Activated naive CD8-positive, alpha-beta T cell treated with anti-CD3 and anti-CD28 coated beads, Interleukin-2, amount 10 ng/mL, durations not matched to agents 7 days and 5 days (primary cell): Measurements from ENCODE around the gene SDCCAG8. TPM values are rescaled to one million over a fixed set of nuclear protein-coding genes. Genes with fewer than 3 reads are reported as not detected.

Experiments used
- ATAC-seq: fragments of 150-1000 bp; cut with Tn5 transposase; one replicate; pipeline ENCODE4 v1.10.0; 2021; ENCODE audit warnings: low read depth, moderate library complexity
- POLR2A ChIA-PET: fragments of 350-600 bp; sonication (Branson Sonifier 250); formaldehyde crosslinking; loops from one replicate; lab custom pipeline; 2021; ENCODE audit warnings: antibody characterized with exemption; lab: Charles Lee
- DNase-seq: peaks from one replicate; pipeline ENCODE4 v3.0.0; 2021
- H3K27ac Mint-ChIP-seq: one replicate; pipeline ENCODE4 v1.8.0; 2022; ENCODE audit warnings: mild to moderate bottlenecking, mixed read lengths
- H3K27me3 Mint-ChIP-seq: one replicate; pipeline ENCODE4 v1.8.0; 2022; ENCODE audit warnings: mild to moderate bottlenecking, moderate library complexity, mixed read lengths
- H3K36me3 Mint-ChIP-seq: one replicate; pipeline ENCODE4 v1.8.0; 2021; ENCODE audit warnings: mild to moderate bottlenecking, mixed read lengths
- H3K4me1 Mint-ChIP-seq: one replicate; pipeline ENCODE4 v1.8.0; 2021; ENCODE audit warnings: mixed read lengths
- H3K4me3 Mint-ChIP-seq: one replicate; pipeline ENCODE4 v1.8.0; 2022; ENCODE audit warnings: mild to moderate bottlenecking, moderate library complexity, mixed read lengths
- H3K9me3 Mint-ChIP-seq: one replicate; pipeline ENCODE4 v1.8.0; 2021; ENCODE audit warnings: mixed read lengths
- total RNA-seq, 2 experiments: library from RNA; stranded (reverse); gene quantifications; one replicate each; pipeline ENCODE4 v1.2.3, GENCODE V29; 2021

Gene SDCCAG8
- total RNA-seq, 2 experiments from 2014 or later = 27.3 to 32.7 TPM

DNA sequence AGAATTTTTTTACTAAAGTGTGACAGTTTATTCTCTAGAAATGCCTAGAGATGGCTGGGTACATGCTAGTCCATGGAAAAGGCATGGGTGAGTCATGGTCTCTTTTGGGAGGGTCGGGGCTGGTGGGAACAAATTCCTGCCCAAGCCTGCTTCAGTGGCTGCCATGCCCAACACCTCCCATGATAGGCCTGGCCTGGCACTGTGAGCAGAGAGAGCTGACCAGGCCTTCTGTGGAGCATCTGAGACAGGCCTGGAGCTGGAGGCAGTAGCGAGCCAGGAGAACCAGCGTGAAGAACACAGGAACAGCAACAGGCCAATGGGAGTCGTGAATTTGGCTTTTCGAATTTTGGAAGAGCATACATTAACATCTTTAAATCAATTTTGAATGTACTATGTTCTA, 209.2 kb downstream of the SDCCAG8 start:
- POLR2A ChIA-PET = no interaction called here
- Mint-ChIP-seq H3K4me1 (peaks cover 2% of the 10 kb centered on the region), H3K27ac (no peak overlapping the region), H3K27me3 (no peaks in the 10 kb centered on the region), H3K9me3 (no peaks in the 10 kb centered on the region), H3K36me3 (peaks cover 4% of the 10 kb centered on the region), H3K4me3 (no peak overlapping the region)
- DNase-seq (no peak), ATAC-seq (no peak)

DNA sequence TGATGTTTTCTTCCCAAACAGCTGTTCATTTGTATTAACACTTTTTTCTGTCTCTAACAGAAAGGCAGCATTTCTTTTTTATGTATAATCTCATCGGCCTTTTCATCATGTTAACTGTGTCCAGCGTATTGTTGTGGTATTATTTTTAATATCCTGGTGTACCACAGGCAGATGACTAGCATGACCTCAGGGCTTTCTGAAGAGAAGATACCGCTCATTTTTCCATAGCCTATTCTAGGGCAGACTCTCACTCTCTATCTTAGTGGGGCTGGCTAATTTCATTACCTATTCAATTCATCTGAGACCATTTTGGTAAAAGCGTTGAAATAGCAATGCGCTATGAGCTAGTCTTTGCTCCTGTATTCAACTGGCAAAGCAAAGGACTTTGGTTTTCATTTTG, 209.9 kb downstream of the SDCCAG8 start:
- peaks cover 2% of the 10 kb centered on the region for H3K4me1 Mint-ChIP-seq
- DNase-seq (no peak), ATAC-seq (no peak)
- no peaks in the 10 kb centered on the region for H3K27me3 Mint-ChIP-seq
- no peak overlapping the region for H3K27ac Mint-ChIP-seq
- POLR2A ChIA-PET = no interaction called here
- no peak overlapping the region for H3K4me3 Mint-ChIP-seq
- H3K36me3 Mint-ChIP-seq = peaks cover 4% of the 10 kb centered on the region
- no peaks in the 10 kb centered on the region for H3K9me3 Mint-ChIP-seq

DNA sequence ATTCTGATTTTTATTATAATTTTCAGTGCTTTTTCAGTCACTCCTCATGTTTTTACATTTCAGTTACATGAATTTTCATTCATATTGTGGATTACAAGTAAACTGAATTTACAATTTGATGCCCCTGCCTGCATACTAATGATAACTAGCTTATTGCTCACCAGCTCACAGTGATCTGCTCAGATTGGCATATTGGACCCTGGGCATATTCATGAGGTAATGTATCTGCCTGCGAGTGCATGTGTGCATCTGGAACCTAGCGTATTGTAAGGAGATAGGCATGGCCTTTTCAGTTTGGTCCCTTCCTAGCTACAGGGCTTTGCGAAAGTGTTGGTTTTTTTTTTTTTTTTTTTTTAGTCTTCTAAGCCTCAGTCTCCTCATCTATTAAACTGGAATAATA, 213.7 kb downstream of the SDCCAG8 start:
- peaks cover 5% of the 10 kb centered on the region for H3K4me1 Mint-ChIP-seq
- no peaks in the 10 kb centered on the region for H3K36me3 Mint-ChIP-seq
- POLR2A ChIA-PET = no interaction called here
- H3K4me3 Mint-ChIP-seq = no peak overlapping the region
- DNase-seq (no peak), ATAC-seq (no peak)
- no peak overlapping the region for H3K27ac Mint-ChIP-seq
- H3K27me3 Mint-ChIP-seq = no peaks in the 10 kb centered on the region
- H3K9me3 Mint-ChIP-seq = no peaks in the 10 kb centered on the region

DNA sequence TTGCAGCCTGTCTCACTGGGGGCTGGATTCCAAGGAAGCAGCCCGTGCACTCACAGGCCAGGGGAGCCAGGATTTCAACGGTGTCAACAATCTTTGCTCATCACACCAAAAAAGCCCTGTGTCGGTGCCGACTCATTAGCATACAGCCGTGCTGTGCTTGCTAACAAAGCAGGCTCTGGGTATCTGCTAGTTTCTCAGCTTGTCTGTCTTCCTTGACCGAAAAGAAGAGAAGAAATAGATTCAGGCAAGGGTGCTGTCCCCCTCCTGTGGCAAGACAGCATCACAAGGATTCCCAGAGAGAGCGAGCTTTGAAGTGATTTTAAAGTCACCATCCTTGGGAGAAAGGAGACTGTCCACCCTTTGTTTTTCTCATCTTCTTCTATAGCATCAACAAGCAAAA, 214.7 kb downstream of the SDCCAG8 start:
- Mint-ChIP-seq H3K27me3 (no peaks in the 10 kb centered on the region), H3K27ac (no peak overlapping the region), H3K36me3 (no peaks in the 10 kb centered on the region), H3K4me3 (no peak overlapping the region), H3K4me1 (peaks cover 5% of the 10 kb centered on the region), H3K9me3 (no peaks in the 10 kb centered on the region)
- POLR2A ChIA-PET = no interaction called here
- ATAC-seq (no peak), DNase-seq (no peak)

DNA sequence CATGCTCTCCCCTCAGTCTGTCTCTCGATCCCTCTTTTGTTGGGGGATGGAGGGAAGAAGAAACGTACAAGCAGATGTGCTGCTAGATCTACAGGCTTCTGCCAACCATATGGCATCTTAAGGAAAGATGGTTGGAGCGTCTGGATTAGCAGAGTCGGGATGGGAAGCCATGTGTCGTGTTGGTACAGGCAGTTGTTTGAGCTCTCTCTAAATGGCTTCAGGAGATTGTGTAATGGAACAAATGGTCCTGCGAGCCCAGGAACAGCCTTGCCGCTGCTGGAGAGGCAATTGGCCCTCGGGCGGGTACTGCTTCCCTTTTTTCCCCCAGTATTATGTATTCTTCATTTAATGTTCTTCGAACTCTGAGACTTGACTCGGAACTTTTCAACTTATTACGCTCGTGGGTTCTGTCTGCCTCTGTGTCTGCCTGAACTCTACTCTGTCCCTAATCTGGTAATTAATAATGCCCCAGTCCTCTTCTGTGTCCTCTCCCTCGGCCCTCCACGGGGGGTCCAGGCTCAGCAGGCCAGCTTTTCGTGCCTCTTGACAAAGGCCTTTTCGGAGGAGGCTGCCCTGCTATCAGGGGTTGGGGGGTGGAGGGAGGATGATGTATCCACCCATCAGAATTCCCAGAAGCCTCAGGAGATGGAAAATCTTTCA, 215.3 kb downstream of the SDCCAG8 start:
- no peak overlapping the region for H3K4me3 Mint-ChIP-seq
- POLR2A ChIA-PET = no interaction called here
- H3K36me3 Mint-ChIP-seq = no peaks in the 10 kb centered on the region
- ATAC-seq (no peak), DNase-seq (no peak)
- no peaks in the 10 kb centered on the region for H3K27me3 Mint-ChIP-seq
- no peak overlapping the region for H3K27ac Mint-ChIP-seq
- peaks cover 5% of the 10 kb centered on the region for H3K4me1 Mint-ChIP-seq
- no peaks in the 10 kb centered on the region for H3K9me3 Mint-ChIP-seq

DNA sequence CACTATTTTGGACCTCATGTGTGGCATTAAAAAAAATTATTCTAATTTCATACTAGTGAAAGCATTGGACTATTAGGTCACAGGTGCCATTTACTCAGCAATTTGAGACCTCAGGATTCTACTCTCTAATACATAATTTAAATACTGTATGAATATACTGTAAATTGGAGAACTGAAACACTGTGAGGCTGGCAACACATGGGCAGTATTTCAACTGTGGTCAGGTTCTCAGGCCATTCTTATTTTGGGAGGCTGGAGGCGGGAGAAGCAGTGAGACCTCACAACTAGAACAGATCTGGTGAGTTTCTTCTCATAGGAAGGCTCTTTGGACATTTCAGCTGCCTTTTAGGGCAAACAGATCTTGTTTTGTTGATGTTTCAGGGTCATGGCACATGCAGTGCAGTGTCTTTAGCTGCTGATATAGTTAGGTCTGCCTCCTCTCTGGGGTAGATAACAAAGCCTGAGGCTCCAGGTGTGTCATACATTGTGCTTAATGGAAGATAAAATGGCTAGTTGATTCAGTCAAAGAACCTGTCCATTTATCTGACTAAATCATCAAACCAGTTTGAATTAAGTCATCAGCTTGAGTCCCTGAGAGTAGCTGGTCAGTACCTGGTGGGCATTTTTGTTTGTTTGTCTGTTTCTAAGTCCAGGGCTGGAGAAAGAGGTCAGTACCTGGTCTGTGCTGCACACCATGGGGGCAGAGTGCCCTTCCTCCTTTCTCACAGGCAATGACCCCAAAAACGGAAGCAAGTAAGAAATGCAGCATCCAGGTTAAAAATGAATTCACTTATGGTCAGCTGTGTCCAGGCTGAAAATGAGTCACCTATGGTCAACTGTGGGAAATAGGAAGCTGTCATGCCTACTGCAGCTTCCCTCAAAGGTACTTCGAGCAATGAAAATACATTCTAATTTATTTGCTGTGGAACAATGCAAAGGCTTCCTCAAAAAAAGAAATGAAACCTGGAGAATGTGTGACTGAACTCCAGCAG, 216.2 kb downstream of the SDCCAG8 start:
- H3K27ac Mint-ChIP-seq = no peak overlapping the region
- H3K27me3 Mint-ChIP-seq = no peaks in the 10 kb centered on the region
- POLR2A ChIA-PET = no interaction called here
- H3K4me1 Mint-ChIP-seq = peaks cover 5% of the 10 kb centered on the region
- no peak overlapping the region for H3K4me3 Mint-ChIP-seq
- DNase-seq (no peak), ATAC-seq (no peak)
- no peaks in the 10 kb centered on the region for H3K9me3 Mint-ChIP-seq
- no peaks in the 10 kb centered on the region for H3K36me3 Mint-ChIP-seq

DNA sequence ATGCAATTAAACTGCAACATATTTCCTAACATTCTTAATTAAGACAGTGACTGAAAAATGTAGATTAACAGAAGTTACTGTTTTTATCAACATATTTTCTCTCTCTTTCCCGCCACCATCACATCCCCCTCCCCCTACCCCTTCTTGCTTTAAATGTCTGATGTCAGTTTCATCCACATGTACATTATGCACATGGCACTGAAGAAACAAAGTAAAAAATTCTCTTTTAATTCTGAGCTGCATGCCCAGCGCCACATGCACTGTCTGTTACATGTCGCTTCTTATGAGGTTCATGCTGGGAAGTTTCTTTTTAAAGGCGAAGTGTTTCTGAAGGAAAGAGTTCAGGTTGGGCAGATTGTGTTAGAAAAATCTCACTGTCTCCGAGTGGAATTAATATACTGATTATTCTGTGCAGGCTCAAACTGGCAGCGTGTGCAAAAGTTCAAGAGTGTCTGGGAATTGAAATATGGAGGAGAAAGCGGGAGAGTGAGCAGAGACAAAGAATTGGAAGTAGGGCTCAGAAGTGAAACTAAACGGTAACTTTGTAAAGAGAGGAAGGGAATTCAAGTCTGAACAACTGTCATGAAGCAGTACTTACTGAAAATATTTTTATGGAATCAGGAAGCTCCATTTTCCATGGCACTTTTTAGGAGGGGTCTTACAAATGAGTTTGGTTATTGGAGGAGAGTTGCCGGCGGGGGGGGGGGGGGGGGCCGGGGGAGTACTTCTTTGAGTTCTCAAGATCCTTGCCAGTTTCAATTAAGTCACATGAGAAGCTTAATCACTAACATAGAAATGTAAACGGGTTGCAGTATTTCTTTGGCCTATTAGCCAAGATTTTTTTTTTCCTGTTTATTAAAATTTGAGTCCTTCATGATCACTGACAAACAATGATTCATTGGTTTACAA, 217.6 kb downstream of the SDCCAG8 start:
- H3K36me3 Mint-ChIP-seq = no peaks in the 10 kb centered on the region
- peak overlapping the region; percentile 83 for H3K4me3 Mint-ChIP-seq
- DNase-seq = no peak
- no peak for ATAC-seq
- peaks cover 5% of the 10 kb centered on the region for H3K4me1 Mint-ChIP-seq
- no peaks in the 10 kb centered on the region for H3K27me3 Mint-ChIP-seq
- no peaks in the 10 kb centered on the region for H3K9me3 Mint-ChIP-seq
- POLR2A ChIA-PET = no interaction called here
- H3K27ac Mint-ChIP-seq = peak overlapping the region; percentile 74

DNA sequence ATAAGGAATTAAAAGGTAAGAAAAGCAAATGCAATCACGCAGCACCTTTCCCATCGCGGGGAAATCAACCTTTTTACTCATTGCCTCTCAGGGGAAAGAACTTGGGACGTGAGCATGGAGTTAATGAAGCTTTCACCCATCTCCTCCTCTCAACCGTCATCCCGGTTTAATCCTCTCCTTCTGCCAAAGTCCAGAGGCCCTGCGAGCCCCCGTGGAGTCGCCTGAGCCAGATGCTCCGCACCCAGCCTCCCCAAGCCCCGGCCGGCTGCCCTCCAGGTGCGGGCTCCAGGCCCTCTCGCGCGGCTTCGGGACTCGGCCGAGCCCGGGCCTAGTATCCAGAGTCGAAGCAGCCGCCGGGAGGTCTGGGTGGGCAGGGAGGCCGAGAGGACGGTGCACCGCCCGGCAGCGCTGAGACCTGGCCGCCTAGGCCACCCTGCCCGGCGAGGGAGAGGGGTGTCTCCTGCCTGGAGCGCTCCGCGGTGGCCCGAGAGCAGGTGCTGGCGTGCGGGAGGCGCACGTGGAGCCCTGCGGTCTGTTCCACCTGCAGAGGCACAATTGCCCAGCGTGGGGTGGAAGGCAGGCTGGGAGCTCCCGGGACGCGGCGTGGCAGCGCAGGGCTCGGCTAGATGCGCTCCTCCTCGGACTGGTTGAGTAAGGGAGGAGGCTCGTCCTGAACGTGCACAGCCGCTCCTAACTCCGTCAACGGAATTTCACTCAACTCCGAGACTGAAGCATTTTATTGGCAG, 218.5 kb downstream of the SDCCAG8 start:
- H3K27ac Mint-ChIP-seq = no peak overlapping the region
- H3K4me1 Mint-ChIP-seq = peaks cover 5% of the 10 kb centered on the region
- H3K36me3 Mint-ChIP-seq = no peaks in the 10 kb centered on the region
- POLR2A ChIA-PET = no interaction called here
- ATAC-seq (no peak), DNase-seq (no peak)
- H3K27me3 Mint-ChIP-seq = no peaks in the 10 kb centered on the region
- no peaks in the 10 kb centered on the region for H3K9me3 Mint-ChIP-seq
- no peak overlapping the region for H3K4me3 Mint-ChIP-seq

DNA sequence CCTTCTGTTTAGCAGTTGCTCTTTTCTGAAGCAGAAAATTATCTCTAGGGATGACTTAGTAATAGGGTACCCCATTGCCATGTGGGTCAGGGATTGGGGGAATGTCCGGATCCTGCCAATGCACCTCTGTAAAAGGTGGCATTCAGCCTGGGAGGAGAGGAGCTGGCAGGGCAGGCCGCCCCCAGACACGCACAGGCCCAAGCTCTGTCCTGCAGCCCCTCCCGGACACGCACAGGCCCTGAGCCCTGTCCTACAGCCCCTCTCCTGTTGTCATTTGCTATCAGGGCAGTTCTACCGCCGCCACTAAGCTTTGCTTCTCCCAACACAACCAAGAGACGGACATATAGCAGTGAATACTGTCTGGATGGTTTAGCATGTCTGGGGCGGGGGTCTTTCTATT, 219.1 kb downstream of the SDCCAG8 start:
- H3K4me1 Mint-ChIP-seq = peaks cover 5% of the 10 kb centered on the region
- H3K27me3 Mint-ChIP-seq = no peaks in the 10 kb centered on the region
- H3K4me3 Mint-ChIP-seq = no peak overlapping the region
- peaks cover under 1% of the 10 kb centered on the region for H3K9me3 Mint-ChIP-seq
- H3K27ac Mint-ChIP-seq = no peak overlapping the region
- DNase-seq (no peak), ATAC-seq (no peak)
- H3K36me3 Mint-ChIP-seq = no peaks in the 10 kb centered on the region
- POLR2A ChIA-PET = no interaction called here

DNA sequence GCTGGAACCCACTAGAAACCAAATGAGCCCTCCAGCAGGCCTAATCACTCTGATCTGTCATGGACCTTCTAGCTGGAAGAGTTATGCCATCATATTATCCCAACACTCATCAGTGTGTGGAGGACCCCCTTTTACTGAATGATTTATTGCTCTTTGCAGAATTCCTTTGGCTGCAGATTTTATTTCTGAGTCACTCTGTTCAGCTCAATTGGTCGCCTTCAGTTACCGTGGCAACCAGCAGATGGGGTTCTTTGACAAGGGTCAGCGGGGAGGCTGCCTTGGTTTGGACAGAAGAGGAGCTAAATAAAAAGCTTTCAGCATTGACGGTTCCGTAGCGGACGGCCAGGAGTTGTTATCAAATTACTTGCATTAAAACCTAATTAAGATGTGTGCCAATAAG, 220.1 kb downstream of the SDCCAG8 start:
- POLR2A ChIA-PET = interaction anchor here (0.5 kb wide), 1 partner anchor 459 kb away, joined by 3 read pairs; no protein-coding TSS in a partner anchor
- Mint-ChIP-seq H3K4me3 (no peak overlapping the region), H3K36me3 (peaks cover 2% of the 10 kb centered on the region), H3K4me1 (peaks cover 9% of the 10 kb centered on the region), H3K27me3 (no peaks in the 10 kb centered on the region), H3K27ac (no peak overlapping the region), H3K9me3 (peaks cover 3% of the 10 kb centered on the region)
- ATAC-seq = no peak
- no peak for DNase-seq

DNA sequence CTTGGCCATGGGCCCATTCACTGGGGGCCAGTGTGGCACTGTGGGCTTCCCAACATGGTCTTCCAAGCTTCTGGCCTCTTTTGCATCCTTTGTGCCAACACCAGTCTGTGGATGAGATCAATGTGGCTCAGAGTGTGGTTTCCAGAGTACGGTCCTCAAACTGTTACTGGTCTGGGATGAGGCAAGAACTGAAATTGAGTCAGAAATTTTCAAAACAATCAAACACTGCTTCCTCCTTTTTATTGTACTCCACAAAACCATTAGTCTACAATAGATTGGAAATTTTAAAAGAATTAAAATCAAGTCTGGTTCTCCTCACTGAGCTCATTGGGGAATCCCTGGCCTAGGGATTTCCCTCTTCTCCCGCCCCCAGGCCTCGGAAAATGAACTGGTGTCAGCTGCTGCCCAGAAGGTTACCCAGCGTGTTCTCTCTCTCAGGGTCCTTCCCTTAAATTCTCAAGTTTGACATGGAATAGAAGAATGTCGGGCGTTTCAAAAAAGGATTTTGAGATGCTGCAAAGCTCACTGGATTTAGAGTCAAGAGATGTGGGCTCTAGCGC, 222.0 kb downstream of the SDCCAG8 start:
- POLR2A ChIA-PET = no interaction called here
- Mint-ChIP-seq H3K9me3 (peaks cover 3% of the 10 kb centered on the region), H3K4me3 (no peak overlapping the region), H3K4me1 (peaks cover 22% of the 10 kb centered on the region), H3K27me3 (no peaks in the 10 kb centered on the region), H3K27ac (no peak overlapping the region), H3K36me3 (peaks cover 2% of the 10 kb centered on the region)
- DNase-seq = no peak
- no peak for ATAC-seq

DNA sequence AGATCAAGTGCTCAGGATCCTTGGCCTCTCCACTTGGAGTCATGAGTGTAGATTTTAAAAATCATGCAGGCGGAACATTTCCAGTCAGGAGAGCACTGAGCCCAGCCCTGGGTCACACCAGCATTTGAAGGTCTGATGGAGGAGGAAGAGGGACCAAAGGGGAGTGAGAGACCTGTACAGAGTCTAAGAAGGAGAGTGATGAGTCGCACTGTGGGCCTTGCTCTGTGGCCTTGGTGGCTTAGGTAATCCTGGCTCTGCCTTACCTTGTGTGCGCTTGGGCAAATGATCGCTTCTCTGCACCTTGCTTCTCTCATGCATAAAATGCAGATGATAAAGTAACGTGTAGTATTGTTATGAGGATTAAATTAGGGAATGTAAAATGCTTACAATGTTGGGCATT, 225.3 kb downstream of the SDCCAG8 start:
- DNase-seq (no peak), ATAC-seq (peak; percentile 46)
- peaks cover 2% of the 10 kb centered on the region for H3K36me3 Mint-ChIP-seq
- POLR2A ChIA-PET = no interaction called here
- no peak overlapping the region for H3K27ac Mint-ChIP-seq
- no peaks in the 10 kb centered on the region for H3K27me3 Mint-ChIP-seq
- peaks cover 19% of the 10 kb centered on the region for H3K4me1 Mint-ChIP-seq
- no peak overlapping the region for H3K4me3 Mint-ChIP-seq
- H3K9me3 Mint-ChIP-seq = peaks cover 3% of the 10 kb centered on the region
